Fibroblast of skin of left quadriceps (primary cell): ENCODE measurements around the gene TSPAN3.

Experiments used
- DNase-seq, 2 experiments: peaks; one replicate each; pipeline ENCODE4 v3.0.0-alpha.2; 2013; ENCODE audit warnings: low read depth in 2 of 2

Gene TSPAN3

GRCh38 chr15:77023576-77024272 is 47.2 kb downstream of the TSPAN3 start:
- no peak for DNase-seq

DNA sequence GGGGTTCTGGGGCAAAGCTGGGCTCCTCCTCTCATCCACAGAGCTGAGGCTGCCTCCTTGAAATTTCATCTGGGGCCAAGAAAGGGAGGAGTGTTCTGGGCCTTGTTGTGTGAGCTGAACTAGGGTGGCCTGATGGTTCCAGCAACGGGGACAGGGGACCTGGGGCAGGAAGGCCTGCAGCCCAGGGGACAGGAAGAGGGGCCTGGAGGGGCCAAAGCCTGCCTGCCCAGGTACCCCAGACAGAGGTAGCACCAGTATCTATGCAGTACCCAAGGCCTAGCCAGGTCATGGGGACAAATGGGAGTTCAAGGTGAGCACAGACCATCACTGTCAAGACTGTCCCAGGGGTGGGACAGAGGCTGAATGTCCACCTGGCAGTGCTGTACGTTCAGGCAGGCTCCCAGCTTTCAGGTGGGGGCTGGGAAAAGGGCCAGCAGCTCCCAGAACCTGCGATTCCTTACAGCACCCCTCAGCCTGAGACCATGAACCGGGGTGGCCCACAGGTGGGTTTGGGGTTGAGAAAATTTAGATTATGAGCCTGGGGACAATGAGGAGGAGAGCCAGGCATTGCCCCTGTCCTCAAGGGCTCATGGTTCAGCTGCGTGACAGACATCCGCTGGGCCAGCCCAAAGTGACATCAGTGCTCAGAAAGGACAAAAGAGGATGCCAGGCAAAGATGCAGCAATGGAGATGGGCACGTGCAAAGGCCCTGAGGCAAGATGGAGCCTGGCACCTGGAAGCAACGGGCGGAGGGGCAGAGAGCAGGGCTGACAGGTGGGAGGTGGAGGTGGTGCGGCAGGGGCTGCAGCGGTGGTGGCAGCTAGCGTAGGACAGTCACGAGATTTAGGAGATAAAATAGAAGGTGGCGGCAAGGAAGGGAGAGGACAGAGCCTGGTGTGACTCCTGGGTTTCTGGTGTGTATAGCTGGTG is 48.0 kb downstream of the TSPAN3 start:
- no peak for DNase-seq

GRCh38 chr15:77021803-77022381 is 49.0 kb downstream of the TSPAN3 start:
- DNase-seq, result peak; percentile 48 to 57

- no peak for DNase-seq
Measured at GRCh38 chr15:77021088-77021481, 49.8 kb downstream of the TSPAN3 start.

GRCh38 chr15:77020348-77021087 is 50.4 kb downstream of the TSPAN3 start:
- no peak for DNase-seq

GRCh38 chr15:77019521-77020331 is 51.2 kb downstream of the TSPAN3 start:
- DNase-seq, result no peak

GRCh38 chr15:77018796-77019505 is 52.0 kb downstream of the TSPAN3 start:
- no peak for DNase-seq

- no peak for DNase-seq
Measured at GRCh38 chr15:77017761-77018720, 52.9 kb downstream of the TSPAN3 start.

GRCh38 chr15:77017091-77017660 is 53.7 kb downstream of the TSPAN3 start:
- no peak for DNase-seq

DNA sequence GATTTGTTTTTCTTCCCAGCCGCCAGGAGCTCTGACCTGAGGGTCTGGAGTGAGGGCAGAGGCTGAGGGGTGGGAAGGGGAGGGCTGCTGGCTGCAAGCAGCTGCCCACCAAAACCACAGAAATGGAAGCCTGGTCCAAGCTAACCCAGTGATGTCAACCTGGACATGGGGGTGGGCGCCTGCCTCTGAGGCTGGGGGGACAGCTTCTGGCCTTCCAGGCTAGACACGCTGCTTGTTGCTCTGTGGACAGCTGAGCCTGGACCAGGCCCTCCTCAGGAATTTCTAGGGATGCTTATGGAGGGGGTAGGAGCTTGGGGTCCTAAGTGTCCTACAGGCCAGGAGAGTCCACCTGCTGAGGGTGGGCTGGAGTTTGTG is 54.6 kb downstream of the TSPAN3 start:
- no peak for DNase-seq

- no peak for DNase-seq
Measured at GRCh38 chr15:77015646-77016320, 55.1 kb downstream of the TSPAN3 start.

DNA sequence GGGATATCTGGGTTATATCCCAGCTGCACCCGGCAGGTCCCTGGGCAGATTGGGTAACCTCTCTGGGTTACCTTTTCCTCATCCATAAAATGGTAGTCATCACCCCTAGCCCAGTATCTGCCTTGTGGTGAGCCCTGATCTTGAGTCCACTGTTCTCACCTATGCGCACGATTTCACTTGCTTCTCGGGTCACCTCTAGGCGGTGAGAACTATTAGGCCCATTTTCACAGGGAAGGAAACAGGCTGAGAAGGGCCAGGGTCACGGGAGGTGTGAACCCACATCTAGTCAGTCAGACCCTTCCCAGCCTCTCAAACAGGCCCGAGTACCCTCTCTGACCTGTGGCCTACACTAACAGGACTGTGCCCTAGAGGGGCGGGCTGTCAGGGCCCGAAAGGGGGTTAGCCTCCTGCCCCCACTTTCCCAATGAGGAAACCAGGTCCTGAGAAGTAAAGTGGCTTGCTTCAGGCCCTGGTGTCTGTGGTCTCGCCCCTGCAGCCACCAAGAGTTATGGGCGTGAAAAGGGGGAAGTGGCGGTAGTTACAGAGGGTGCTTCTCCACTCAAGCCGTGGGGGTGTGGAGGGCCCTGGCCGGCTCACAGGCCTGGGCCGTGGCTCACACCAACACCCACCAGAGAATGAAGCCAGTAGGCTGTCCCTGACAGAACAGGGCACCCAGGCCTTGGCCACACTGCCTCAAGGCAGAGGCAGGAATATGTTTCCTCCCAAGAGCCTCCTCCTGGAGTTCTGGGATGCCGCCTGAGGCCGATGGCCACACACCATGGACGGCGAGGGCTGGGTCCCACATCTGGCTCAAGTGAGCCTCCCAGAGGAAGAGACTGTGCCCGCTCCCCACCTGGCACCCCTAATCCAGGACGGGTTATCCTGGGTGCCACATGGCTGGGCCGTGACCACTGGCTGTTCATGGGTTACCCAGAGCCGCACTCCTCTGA is 56.5 kb downstream of the TSPAN3 start:
- DNase-seq, result no peak

- no peak for DNase-seq
Measured at GRCh38 chr15:77013776-77014131, 57.2 kb downstream of the TSPAN3 start.

DNA sequence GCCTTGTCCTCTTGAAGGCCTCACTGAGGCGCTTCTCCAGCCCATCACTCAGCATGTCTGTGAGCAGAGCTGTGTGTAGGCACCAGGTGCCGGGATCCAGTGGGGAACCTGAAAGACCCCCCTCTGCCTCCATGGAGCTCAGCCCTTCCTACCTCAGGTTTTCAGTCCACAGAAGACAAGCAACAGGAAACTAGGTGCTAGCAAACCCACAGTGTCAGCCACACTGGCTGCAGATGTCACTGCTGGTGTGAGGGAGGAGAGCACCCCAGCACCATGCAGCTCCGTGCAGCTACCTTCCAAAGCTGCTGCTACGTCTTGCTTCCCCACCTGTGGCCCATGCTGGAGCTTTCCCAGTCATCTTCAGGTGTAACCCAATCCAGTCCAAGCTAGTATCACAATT is 58.0 kb downstream of the TSPAN3 start:
- DNase-seq, result no peak

GRCh38 chr15:77012117-77012712 is 58.7 kb downstream of the TSPAN3 start:
- no peak for DNase-seq

GRCh38 chr15:77010857-77011256 is 60.1 kb downstream of the TSPAN3 start:
- DNase-seq, result no peak

DNA sequence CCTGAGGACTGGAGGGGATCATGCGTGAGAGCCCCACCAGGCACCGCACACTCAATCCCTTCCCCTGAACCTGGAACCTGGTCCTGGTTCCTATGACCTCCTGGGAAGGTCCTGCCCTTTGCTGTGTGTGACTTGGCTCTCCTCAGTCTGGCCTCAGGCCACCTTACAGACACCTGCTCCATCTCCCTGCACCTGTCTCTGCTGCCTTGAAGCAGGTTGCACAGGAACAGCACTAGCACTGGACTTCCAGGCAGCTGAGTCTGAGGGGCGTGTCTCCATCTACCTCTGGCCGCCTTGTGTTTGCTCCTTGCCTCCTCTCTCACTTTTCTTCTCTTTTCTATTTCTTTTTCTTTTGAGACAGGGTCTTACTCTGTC is 60.6 kb downstream of the TSPAN3 start:
- no peak for DNase-seq
